Panc1 (cell line): ENCODE data around the gene FSTL4. TPM values are rescaled to one million over a fixed set of nuclear protein-coding genes. Genes with fewer than 3 reads are reported as not detected.

Experiments used
- ATAC-seq: fragments of 200-7000 bp; cut with Tn5 transposase; 2 replicates; pipeline ENCODE4 v1.9.1; 2020; ENCODE audit warnings: mild to moderate bottlenecking, moderate library complexity
- BruUV-seq: library from RNA; stranded (reverse); fragments of 400-500 nt; replicated peaks from 2 replicates; lab custom pipeline; 2021; lab: Mats Ljungman, UMichigan
- CTCF ChIA-PET: fragments of 300-600 bp; sonication (Branson Sonifier 250); formaldehyde crosslinking; loops from one replicate; lab custom pipeline; 2022; ENCODE audit warnings: antibody characterized with exemption; lab: Charles Lee
- POLR2A ChIA-PET: fragments of 300-600 bp; sonication (Branson Sonifier 250); formaldehyde crosslinking; loops from one replicate; lab custom pipeline; 2022; ENCODE audit warnings: antibody characterized with exemption; lab: Charles Lee
- DNase-seq: peaks from one replicate; pipeline ENCODE4 v3.0.0-alpha.2; 2010; ENCODE audit warnings: low read depth, low spot score
- H3K27ac ChIP-seq: 2 replicates; pipeline ENCODE4 v1.5.1; 2011; ENCODE audit warnings: mild to moderate bottlenecking, low read length, inconsistent platforms
- H3K27me3 ChIP-seq: fragments of 200-500 bp; sonication (Bioruptor generic); 2 replicates; pipeline ENCODE4 v1.6.0; 2014; ENCODE audit warnings: low read length, inconsistent platforms; ENCODE audit not compliant: control insufficient read depth, insufficient read depth
- H3K36me3 ChIP-seq: fragments of 200-500 bp; sonication (Bioruptor generic); 2 replicates; pipeline ENCODE4 v1.5.1; 2014; ENCODE audit warnings: inconsistent platforms, mild to moderate bottlenecking, low read length, moderate library complexity; ENCODE audit not compliant: control insufficient read depth, insufficient read depth
- H3K4me1 ChIP-seq: 2 replicates; pipeline ENCODE4 v1.5.1; 2011; ENCODE audit warnings: inconsistent platforms, mild to moderate bottlenecking, low read length, moderate library complexity; ENCODE audit not compliant: control insufficient read depth, insufficient read depth
- H3K4me3 ChIP-seq, 2 experiments: 2 replicates each; pipeline ENCODE4 v1.5.1; 2011 to 2012; ENCODE audit warnings: low read depth in 2 of 2, low read length in 2 of 2, mild to moderate bottlenecking in 2 of 2, inconsistent platforms in 1 of 2, moderate library complexity in 1 of 2
- H3K9me3 ChIP-seq: fragments of 200-500 bp; sonication (Bioruptor generic); 2 replicates; pipeline ENCODE4 v1.5.1; 2014; ENCODE audit warnings: low read depth, mild to moderate bottlenecking, inconsistent platforms, low read length, moderate library complexity; ENCODE audit not compliant: control insufficient read depth, insufficient read depth
- CTCF ChIP-seq: fragments of 450-650 bp; IDR thresholded peaks from 2 replicates; pipeline ENCODE4 v1.5.1; 2017; ENCODE audit warnings: mild to moderate bottlenecking
- POLR2AphosphoS5 ChIP-seq: IDR thresholded peaks from 2 replicates; pipeline ENCODE4 v1.6.1; 2012; ENCODE audit warnings: mild to moderate bottlenecking, low read depth, low read length, moderate library complexity
- REST ChIP-seq, 2 experiments: IDR thresholded peaks; 2 replicates each; pipeline ENCODE4 v1.6.1; 2011 to 2012; ENCODE audit warnings: low read depth in 2 of 2, control low read depth in 1 of 2, low read length in 1 of 2, mild to moderate bottlenecking in 1 of 2, moderate library complexity in 1 of 2; ENCODE audit not compliant: insufficient read depth in 1 of 2
- SIN3A ChIP-seq: IDR thresholded peaks from 2 replicates; pipeline ENCODE4 v1.6.1; 2012; ENCODE audit warnings: low read depth, mild to moderate bottlenecking, low read length, moderate library complexity, borderline replicate concordance; ENCODE audit not compliant: insufficient read depth
- TCF7L2 ChIP-seq: IDR thresholded peaks from 2 replicates; pipeline ENCODE4 v1.6.1; 2011; ENCODE audit warnings: mild to moderate bottlenecking, low read depth, low read length, inconsistent platforms
- in situ Hi-C: cut with HindIII; loops from 2 replicates; pipeline ENCODE4 v1.10.0; 2016; ENCODE audit warnings: low sequenced_read_pairs, low pct_unique_long_range_greater_than_20kb
- intact Hi-C: fragments of 100-400 bp; cut with micrococcal nuclease; formaldehyde crosslinking; loops from one replicate; pipeline ENCODE4 v1.10.0; 2022; ENCODE audit not compliant: unreplicated experiment
- total RNA-seq: library from RNA; stranded (reverse); gene quantifications from one replicate; pipeline ENCODE4 v1.2.1, GENCODE V29; 2021; ENCODE audit not compliant: unreplicated experiment

Gene FSTL4
- total RNA-seq, 1 experiment from 2014 or later: 0.18 TPM

GRCh38 chr5:133334796-133335639, 277.3 kb downstream of the FSTL4 start:
- H3K9me3 ChIP-seq: no peaks in the 10 kb centered on the region
- CTCF ChIA-PET: interaction anchor here (0.7 kb wide), 1 partner anchor 1097 kb away, joined by 3 read pairs; no protein-coding TSS in a partner anchor
- intact Hi-C loops: no loop called here
- DNase-seq (no peak), ATAC-seq (no peak)
- no peak overlapping the region for H3K4me3 ChIP-seq
- H3K36me3 ChIP-seq: no peaks in the 10 kb centered on the region
- POLR2A ChIA-PET: no interaction called here
- no peak for TF ChIP-seq POLR2AphosphoS5
- no peak for TF ChIP-seq CTCF
- H3K27ac ChIP-seq: no peak overlapping the region
- no TSS peak for BruUV-seq
- in situ Hi-C loops: no loop called here
- H3K27me3 ChIP-seq: no peaks in the 10 kb centered on the region; the same call in 1 of the 2 replicates
- H3K4me1 ChIP-seq: no peaks in the 10 kb centered on the region

- no TSS peak for BruUV-seq
- ChIA-PET POLR2A (no interaction called here), CTCF (no interaction called here)
- no peaks in the 10 kb centered on the region for H3K36me3 ChIP-seq
- DNase-seq (no peak), ATAC-seq (no peak)
- in situ Hi-C loops (no loop called here), intact Hi-C loops (no loop called here)
- TF ChIP-seq REST (IDR thresholded peaks at IDR 0.05; ENCODE audit: insufficient read depth in 1 of 2, low read depth in 2 of 2, low read length in 1 of 2) (no peak), SIN3A (no peak), CTCF (no peak), TCF7L2 (no peak), POLR2AphosphoS5 (no peak)
- no peaks in the 10 kb centered on the region for H3K9me3 ChIP-seq
- no peaks in the 10 kb centered on the region; the same call in 1 of the 2 replicates for H3K27me3 ChIP-seq
- no peaks in the 10 kb centered on the region for H3K4me1 ChIP-seq
- no peak overlapping the region for H3K27ac ChIP-seq
- no peak overlapping the region for H3K4me3 ChIP-seq
These were observed 278.8 kb downstream of the FSTL4 start for GRCh38 chr5:133333326-133334150.
